ENCODE data around the gene MAP3K4.

DNA sequence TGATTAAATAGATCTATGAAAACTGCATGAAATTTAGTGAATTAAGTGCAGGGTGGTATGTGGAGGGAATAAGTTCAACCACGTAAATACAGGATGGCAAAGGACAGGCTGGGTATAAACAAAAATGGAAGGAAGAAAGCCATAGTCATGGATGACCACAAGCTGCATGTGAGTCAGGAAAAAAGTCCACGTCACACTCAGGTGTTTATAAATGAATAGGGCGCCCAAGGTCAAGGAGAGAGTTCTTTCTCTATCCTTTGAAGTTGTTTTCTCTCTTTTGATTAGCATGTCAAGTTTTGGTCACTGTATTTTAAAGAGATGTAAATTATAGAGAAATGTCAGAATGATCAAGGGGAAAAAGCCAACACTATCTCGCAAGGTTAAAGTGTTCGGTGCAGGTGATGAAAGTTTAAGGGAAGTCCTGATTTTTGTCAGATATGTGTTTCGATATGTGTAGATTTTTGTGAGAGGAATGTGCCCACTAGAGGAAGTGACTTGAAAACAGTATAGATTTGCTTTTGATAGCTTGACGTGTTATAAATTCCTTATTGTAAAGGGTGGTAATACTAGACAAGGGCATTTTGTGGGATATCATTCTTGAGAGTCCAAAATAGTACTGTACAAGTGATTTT lies 58.7 kb downstream of the MAP3K4 start:
- no peak for TF ChIP-seq POLR2AphosphoS5 (IDR thresholded peaks at IDR 0.05; ENCODE audit: low read depth, low read length)
- TF ChIP-seq POLR2A (IDR thresholded peaks at IDR 0.05; ENCODE audit: low read depth, low read length) = no peak

Measured in GM12892 (cell line).